OCI-LY3 (cell line): ENCODE results near the gene ANKFN1.

Experiments
- EZH2phosphoT487 ChIP-seq: fragments of 200-600 bp; shearing (Covaris generic); IDR thresholded peaks from 2 replicates; pipeline ENCODE4 v1.6.1; 2018; ENCODE audit warnings: antibody characterized with exemption, mixed run types, low read depth
- TF ChIP-seq, protein P1 (sequence below): fragments of 200-600, 300-600 bp; sonication (generic); IDR thresholded peaks from 2 replicates; pipeline ENCODE4 v1.5.1; 2014; ENCODE audit warnings: antibody characterized with exemption, low read length, low read depth

DNA sequence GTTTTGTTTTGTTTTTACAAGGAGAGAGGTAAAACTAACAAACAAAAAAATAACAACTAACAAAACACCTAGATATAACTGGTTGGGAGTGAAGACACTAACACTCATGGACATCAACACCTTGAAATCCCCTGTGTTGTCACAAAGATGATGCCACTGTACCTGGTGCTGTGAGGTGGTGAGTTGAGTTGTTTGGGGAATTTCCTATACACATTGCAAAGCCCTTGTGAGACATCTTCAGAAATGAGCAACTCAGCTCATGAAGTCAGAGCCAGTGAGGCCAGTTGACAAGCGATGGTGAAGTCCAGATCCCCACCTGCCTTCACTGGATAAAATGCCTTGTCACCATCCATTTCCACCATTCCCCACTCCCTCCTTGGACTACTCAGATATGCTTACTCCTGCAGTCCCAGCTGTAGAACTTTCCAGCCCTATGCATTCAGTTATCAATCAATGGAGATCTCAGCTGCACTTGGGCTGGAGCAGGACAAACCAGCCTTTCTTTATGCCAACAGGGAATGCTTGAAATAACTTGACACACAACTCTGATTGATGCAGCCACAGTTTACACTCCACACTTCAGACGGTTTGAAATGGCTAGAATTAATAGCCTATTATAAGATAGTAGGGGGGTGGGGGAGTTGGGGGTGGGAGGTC, 22.2 kb downstream of the ANKFN1 start:
- TF ChIP-seq, protein P1, sequence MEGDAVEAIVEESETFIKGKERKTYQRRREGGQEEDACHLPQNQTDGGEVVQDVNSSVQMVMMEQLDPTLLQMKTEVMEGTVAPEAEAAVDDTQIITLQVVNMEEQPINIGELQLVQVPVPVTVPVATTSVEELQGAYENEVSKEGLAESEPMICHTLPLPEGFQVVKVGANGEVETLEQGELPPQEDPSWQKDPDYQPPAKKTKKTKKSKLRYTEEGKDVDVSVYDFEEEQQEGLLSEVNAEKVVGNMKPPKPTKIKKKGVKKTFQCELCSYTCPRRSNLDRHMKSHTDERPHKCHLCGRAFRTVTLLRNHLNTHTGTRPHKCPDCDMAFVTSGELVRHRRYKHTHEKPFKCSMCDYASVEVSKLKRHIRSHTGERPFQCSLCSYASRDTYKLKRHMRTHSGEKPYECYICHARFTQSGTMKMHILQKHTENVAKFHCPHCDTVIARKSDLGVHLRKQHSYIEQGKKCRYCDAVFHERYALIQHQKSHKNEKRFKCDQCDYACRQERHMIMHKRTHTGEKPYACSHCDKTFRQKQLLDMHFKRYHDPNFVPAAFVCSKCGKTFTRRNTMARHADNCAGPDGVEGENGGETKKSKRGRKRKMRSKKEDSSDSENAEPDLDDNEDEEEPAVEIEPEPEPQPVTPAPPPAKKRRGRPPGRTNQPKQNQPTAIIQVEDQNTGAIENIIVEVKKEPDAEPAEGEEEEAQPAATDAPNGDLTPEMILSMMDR = no peak
- TF ChIP-seq EZH2phosphoT487 = no peak
